ENCODE data around the gene RNLS.
"Not testable (repeated sequence)": the region's sequence is repeated elsewhere in the genome, so short reads cannot be mapped to it uniquely, and the experiment has no call there.

The RNLS gene

DNA sequence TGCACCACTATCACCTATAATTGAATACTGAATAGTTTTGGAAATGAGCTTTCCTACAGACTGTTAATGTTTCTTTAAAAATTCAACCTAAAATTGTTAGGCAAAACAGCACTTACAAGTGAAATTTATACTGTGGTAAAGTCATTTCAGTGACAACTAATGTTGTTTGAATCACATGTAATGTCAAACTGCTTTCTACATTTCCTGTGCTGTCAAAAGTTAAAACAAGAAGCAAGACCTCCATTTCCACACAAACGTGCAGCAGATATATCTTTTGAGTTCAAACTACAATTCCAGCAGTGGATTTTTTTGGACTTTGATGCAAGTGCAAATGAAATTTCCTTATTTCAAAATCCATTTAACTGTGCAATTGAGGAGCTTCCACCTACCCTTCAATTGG is 199.8 kb downstream of the RNLS start:
- DNase-seq: no peak

DNA sequence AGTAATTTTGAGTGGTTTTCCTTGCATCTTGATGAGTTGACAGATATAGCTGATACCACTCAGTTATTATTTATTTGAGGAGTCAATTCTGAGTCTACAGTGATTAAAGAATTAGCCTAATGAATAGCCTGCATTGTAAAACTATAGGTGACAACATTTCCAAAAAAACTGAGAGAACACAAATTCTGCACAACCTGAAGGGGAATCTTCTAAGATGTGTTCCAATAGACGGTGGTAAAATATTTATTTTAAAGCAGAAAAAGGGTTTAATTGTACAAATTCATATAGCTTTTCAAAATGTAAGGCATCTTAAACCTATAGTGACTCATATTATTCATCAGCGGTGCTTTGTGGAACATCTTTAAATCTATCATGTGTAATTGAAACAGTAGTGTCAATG is 200.4 kb downstream of the RNLS start:
- DNase-seq: no peak

DNA sequence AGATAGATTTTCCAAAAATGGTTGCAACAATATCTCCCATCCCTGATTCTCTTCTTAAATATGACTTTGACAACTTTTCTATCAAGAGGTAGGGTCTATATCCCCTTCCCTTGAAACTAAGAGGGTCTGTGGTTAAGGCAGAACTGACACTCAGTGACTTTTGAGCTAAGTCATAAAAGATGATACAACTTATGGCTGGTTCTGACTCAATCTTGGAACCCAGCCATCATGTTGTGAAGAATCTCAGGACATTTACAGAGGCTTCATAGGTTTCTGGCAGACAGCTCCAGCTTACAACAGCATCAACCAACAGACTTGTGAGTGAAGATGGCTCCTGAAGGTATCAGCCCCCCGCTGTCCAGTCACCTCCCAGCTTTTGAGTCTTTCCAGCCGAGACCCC is 203.5 kb downstream of the RNLS start:
- no peak for DNase-seq

DNA sequence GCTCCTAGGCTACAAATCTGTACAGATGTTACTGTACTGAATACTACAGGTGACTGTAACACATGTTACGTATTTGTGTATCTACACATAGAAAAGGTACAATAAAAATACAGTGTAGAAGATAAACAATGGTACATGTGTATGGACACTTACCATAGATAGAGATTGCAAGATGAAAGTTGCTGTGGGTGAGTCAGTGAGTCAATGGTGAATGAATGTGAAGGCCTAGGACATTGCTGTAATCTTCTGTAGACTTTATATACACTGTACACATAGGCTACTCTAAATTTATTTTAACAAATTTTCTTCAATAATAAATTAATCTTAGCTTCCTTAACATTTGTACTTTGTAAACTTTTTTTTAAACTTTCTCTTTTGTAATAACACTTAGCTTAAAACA is 205.6 kb downstream of the RNLS start:
- no peak for DNase-seq

DNA sequence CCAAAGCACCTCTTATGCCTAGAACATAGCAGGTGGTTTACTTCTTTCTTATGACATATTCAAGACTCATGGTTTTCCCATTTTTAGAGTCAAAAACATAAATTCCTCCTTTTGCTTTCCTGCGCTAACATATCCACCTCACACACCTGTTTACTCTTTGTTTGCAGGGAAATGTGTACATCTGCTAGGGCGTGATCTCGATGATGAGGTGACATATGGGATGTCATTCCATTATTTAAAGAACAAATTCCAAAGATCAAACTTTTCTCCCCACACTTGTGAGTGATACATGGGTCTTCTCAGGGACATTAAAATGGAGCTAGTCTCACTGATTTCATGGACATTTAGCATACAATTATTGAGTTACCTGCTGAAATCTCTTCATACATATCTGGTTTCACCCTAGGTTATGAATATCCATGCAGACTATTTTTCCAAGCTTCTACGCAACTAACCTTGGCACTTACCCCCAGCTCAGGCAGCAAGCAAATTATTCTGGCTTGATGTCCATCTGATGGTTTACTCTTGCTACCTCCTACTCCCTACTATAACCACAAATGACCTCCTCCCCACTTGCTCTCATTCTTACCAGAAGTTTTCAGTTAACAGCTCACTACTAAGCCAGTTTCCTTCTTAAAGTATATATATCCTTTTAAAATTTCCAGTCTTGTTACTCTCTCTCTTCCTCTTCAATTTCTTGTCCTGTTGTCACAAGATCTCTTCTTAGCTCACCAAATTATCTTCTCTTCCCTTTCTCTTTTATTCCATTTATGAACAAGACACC is 208.5 kb downstream of the RNLS start:
- no peak for DNase-seq

DNA sequence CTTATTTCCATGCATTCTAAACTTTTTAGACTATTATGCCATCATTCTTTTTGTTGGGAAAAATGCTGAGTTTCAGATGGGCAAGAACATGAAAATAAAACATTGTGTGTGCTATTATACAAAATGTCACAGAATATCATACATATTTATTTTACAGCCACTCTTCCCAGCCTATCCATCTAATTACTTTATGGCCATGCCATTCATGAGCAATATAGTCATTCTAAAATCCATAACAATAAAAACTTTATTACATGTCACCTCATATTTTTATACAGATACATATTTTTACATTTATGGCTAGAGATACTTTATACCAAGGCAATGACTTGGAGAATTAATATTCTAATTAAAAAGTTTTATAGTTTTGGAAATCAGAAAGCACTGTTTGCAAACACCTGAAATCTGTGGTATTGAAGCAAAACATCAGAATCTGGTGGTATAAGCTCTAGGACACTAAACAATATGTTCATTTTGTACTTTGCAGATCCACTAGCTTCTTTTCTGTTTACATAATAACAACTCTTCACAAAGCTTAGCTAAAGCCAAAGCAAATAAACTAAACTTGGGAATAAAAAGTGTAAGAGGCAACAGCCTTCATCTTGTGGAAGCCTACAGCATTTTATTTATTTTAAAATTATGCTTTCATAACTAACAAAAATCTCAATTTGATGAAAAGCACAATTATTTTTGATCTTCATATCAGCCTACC is 210.1 kb downstream of the RNLS start:
- DNase-seq: no peak

DNA sequence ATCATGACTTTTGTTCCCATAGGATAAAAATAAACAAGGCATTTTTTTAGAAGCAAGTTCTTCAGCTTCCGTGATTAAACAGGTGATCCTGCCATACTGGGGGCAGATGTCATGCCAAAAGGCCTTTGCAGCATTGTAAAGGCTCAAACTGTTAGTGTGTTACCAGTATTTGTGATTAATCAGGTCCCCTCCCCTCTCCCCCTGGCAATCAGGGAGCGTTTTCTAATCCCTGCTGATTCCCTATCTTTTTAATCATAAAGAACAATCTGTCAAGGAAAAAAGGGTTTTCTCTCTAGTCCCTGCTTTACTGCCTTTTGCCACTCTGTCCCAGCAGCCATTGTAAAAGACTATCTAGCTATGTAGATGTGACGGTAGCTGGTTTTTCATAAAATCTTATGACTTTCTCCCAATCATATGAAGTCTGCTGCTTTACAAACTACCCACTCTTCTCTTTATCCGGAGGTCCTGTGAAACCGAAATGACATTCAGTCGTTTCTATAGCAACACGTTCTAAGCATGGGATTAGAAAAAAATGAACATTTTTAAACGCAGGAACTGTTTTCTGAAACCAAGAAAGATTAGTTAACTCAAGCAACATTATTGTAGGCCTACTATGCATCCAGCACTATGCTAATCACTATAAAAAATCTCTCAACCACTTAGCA is 210.9 kb downstream of the RNLS start:
- DNase-seq: no peak

DNA sequence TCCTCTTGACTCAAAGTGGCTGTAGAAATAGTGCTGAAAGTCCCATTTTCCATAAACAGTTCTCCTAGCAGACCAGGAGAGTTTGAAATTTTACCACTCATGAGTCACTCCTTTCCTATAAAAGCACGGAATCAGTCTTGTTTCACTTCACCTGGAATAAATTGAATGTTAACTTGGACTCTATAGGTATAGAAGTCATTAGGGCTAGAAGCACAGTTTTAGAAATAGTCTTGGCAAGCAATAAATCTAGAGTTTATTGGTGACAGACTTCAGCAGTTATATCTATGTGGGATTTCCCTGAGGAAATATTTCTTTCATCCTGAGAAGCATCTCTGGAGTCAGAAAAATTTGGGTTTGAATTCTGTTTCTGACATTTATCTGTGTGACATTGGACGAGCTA is 212.4 kb downstream of the RNLS start:
- DNase-seq: no peak

DNA sequence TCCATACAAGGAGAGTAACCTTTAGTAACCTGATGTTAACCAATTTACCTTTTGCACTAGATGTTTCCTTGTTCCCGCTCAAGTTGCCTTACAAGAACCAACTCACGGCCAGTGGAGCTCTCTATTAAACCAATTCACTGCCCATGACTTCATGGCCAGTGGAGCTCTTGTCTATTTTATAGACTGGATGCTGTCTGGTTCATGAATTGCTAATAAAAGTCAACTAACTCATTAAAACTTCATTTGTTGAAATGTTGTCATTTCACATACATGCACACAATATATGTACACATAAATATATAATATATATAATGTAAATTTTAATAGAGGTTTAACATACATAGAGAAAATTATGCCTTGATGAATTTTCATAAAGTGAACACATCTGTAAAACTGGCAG is 216.3 kb downstream of the RNLS start:
- no peak for DNase-seq

DNA sequence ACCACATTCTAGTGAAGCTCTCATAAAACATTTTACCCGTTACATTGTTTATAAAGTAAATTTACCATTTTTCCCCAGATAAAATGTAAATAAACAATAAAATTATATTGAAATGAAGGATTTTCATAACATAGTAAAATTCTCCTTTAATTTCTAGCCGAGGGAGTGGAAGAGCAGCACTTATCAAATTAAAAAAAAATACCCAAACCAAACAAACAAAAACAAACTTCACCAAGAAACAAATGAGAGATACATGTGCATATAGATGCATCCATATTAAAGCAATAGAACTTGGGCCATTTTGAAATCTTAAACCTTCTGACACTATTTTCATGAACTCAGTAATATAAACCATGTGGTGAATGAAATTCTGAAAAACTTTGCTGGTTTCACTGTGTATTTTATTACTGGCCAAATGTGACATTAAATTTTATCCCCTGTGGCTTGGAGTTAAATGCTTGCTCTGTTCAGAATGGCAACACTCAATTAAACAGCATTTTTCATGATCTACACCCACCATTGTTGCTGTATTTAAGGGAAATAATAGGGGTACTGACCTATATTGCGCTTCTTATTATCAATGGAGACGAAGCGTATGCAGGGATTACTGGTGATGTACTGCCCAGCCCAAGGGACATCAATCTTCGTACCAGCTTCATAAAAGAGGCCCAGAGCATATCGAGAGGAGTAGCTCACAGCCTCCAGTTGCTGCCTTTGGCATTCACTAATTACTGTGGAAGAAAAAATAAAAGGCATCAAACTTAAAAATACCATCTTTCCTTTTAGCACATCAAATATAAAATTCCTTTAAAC is 220.9 kb downstream of the RNLS start:
- DNase-seq: no peak

DNA sequence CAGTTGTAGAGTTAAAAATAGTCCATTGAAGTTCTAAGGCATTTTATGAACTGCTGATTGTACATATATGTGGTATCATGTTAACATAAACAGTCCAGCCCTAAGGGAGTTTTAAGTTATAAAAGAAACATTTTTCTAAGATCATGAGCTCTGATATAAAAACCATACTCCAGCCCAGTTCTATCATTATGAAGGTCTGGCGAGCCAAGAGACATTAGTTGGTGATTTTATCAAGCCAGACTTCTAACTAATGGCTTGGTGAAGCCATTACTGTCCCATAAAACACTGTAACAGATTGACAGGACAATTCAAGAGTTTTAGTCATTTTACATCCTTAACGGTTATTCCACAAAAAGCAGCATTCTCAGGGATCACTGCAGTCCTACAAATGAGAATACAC is 221.6 kb downstream of the RNLS start:
- no peak for DNase-seq

DNA sequence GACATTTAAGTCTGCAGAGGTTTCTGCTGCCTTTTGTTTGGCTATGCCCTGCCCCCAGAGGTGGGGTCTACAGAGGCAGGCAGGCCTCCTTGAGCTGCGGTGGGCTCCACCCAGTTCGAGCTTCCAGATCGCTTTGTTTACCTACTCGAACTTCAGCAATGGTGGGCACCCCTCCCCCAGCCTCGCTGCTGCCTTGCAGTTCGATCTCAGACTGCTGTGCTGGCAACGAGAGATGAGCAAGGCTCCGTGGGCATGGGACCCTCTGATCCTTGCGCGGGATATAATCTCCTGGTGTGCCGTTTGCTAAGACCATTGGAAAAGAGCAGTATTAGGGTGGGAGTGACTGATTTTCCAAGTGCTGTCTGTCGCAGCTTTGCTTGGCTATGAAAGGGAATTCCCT is 227.4 kb downstream of the RNLS start:
- DNase-seq: not testable (repeated sequence)

DNA sequence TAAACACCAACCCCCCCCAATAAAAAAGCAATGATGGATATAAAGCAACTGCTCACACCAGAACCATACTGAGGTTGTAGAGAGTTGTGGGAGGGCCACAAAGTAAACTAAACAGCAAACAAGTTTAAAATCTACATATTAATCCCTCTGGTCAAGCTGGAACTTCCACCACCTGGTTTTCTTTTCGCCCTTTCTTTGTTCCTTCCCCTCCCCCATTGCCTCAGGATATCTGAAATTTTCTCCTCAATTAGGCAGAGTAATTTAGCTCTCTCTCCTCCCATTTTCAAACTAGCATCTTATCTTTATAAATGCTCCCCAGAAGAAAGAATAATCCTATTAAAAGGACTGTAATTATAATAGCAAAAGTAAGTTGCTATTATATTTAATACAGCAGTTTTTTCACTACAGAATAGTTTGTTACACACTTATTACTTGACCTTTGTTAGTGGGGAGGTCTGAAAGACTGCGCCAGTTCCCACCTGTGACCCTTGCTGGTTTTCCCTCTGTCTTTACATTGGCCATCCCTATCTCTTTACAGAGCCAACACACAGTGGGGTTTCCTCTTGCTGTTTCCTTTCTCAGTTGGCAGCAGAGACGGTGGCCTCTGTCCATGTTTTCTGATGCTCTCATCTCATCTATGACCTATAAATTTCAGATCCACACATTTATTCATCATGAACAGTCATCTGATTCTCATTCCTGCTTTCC is 235.4 kb downstream of the RNLS start:
- DNase-seq: no peak

DNA sequence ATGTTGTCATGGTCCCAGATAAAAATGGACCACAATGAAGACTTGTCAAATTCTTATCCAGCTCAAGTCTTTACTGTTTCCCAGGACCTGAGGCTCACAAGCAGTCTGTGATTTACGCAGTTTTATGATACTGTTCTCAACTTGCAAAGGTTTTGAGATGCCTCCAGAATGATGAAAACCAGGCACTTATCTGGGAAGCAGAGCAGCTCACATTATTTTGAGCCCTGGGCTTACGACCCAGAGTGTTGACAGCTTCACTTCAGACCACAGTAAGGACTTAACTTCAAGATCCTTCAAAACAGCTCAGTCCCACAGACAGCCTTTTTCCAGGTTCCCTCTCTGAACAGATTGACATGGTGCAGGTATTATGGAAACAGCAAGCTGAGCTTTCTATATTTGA is 236.1 kb downstream of the RNLS start:
- DNase-seq: no peak

DNA sequence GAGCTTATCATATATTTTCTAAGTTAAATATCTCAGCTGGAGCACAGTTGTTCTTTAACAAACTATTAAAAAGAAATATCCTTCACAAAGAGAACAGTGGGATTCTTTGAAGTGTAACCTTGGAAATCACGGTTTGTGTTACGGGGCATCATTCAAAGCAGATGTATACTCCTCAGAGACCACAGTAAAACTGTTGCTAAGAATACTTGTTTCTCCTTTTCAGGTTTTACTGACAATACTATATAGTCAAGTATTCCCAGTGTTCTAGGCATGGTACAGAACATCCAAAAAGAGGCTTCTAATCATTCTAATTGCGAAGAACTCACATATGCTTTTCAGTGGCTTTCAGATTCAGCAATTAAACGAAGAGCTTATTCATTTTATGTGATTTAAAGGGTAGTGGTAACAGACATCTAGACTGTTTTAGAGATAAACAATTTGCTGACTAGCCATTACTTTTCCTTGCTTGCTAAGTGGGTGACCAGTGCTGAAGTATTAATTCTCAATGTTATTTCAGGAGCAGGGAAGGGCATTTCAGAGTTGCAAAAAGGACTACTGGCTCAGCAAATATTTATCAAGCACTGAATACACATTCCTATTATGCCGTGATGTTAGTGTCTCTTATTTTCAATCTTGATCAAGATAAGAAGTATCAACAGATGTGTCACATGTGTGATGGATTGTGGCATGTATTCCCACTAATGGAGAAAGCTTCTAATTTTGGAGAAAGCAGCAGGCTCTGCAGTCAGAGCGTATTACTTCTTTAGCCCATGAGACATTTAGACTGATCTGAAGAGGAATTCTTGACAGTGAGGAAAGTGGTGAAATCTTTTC is 236.8 kb downstream of the RNLS start:
- no peak for DNase-seq

DNA sequence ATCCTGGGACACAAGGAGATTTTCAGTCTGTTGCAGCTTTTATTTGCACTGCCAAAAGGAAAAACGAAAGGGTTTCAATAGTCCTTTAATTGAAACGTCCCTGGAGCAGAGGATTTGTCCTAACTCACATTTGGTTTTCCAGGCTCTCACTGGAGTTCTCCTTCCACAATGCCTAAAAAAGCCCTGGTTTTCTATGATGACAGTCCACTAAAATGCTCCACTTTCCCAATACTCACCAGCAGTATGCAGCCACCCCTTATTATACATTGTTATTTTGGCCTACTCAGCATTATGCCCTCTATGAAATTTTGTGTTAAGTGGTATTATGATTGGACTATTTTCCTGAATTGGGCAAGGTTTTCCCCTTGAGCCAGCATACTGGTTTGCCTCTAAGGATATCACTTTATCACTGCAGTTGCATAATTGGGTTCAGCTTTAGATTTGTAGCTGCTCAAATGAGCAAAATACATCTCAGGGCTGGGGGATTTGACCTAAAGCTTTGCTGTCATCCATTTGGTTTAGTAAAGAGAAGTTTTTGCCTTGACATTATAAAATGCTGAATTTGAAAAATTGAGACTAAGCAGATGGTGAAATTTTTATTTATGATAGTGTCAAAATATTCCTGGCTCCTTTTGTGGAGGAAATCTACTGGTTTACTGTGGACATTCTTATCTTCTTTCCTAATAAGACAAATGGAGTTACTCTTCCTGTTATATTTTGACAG is 239.2 kb downstream of the RNLS start:
- DNase-seq: no peak

DNA sequence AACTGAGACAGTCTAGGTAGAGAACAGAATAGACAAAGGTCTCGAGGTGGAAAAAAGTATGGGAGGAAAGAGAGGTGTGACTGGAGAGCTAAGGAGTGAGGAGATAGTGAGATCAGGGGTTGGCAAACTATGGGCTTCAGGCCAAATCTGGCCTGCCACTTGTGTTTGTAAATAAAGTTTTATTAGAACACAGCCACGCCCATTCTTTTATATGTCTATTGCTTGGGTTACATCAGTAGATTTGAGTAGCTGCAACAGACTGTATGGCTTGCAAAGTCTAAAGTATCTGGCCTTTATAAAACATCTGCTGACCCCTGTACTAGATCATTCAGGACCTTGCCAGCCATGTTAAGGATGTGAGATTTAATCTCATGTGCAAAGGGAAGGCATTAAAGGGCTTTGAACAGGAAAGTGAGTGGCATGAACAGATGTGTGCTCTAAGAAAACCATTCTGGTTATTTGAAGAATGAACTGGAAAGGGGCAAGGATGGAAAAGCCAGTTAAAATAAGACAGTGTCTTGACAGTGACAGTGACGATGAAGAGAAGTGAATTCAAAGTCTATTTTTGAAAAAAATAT is 240.3 kb downstream of the RNLS start:
- DNase-seq: no peak

DNA sequence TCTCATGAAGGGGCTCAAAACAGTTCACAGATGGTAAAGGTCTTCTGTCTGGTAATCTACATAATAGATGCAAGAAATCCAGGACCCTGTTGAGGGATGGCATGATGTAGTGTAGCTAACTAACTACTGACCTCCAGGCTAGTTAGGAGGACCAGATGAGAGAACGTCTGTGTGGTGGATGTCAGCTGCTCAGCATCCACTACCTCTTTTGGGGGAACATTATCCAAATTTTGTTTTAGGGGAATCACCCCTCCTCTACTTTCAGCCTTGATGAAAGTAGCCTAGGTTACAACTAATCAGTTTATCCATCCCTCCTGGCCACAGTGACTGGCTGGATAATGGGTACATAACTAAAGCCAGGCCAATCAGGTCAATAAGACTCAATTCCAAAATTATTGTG is 246.0 kb downstream of the RNLS start:
- DNase-seq: no peak

DNA sequence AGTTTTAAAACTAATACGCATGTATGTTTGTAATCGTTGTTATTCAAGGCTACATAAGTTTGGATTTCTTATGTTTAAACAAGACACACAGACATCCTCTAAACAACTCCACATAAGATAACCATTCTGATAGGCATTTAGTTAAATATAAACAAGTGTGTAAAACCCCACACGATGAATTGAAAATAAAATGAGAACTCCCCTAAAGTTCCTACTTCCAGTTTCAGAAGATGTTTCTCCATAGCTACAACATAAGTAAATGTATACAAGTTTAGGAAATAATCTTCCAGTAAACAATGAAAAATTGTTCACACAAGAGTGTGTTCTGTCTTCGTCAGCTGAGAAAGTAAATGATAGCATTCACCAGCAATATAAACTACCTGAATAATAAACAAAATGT is 246.8 kb downstream of the RNLS start:
- DNase-seq: no peak

DNA sequence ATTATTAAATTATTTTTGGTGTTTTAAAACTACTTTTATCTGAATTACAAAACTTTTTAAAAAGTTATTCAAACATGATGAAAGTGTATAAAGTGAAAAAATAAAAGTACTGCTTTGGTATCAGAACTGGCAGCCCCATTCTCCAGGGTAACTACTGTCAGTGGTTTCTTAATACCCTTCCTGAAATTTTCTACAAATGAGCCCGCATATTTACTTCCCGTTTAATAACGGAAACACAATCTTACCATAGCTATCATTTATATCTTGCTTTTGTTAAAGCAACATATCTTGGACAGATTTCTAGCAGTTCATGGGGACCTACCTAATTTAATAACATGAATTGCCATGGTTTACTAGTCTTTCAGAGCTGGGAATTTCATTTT is 249.9 kb downstream of the RNLS start:
- no peak for DNase-seq

Data from NCI-H1436 (cell line).